GM18907 (cell line): ENCODE measurements around the gene KBTBD2.
"Not testable (repeated sequence)": the region's sequence is repeated elsewhere in the genome, so short reads cannot be mapped to it uniquely, and the experiment has no call there.

Source experiments
- ATAC-seq: cut with Tn5 transposase; IDR thresholded peaks from one replicate; pipeline ENCODE4 v1.9.1; 2021; ENCODE audit warnings: mild to moderate bottlenecking, moderate library complexity; ENCODE audit not compliant: unreplicated experiment

KBTBD2 gene

DNA sequence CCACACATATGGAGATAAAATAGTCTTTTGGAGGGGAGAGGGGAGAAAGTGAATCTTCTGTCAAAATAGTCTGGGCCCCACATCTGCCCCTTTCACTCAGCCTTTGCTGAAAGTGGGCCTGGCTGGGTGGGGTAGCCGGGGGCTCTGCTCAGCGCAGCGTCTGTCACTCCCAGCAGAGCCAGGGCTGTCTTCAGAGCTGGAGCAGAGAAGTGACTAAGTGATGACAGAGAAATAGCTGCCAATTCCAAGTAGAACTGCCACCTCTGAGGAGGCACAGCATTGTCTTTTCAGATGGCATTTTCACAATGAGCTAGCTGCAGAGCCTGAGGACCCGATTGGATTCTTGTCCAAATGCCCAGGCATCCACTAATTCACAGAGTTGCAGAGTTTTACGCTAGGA, 34.5 kb downstream of the KBTBD2 start:
- not testable (repeated sequence) for ATAC-seq

GRCh38 chr7:32855837-32856775, 35.5 kb downstream of the KBTBD2 start:
- ATAC-seq = not testable (repeated sequence)

DNA sequence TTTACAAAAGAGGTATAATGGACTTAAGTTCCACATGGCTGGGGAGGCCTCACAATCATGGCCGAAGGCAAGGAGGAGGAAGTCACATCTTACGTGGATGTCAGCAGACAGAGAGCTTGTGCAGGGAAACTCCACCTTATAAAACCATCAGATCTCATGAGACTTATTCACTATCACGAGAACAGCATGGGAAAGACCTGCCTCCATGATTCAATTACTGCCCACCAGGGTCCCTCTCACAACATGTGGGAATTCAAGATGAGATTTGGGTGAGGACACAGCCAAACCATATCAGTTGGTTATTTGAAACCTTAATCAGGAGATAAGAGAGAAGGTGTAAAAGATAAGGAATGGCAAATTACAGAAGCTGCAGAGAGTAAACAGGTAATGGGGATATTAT, 40.9 kb downstream of the KBTBD2 start:
- not testable (repeated sequence) for ATAC-seq

GRCh38 chr7:32848655-32849054, 42.9 kb downstream of the KBTBD2 start:
- ATAC-seq = not testable (repeated sequence)

- ATAC-seq = peak; percentile 100
Measured at GRCh38 chr7:32846630-32847225, 44.8 kb downstream of the KBTBD2 start.

DNA sequence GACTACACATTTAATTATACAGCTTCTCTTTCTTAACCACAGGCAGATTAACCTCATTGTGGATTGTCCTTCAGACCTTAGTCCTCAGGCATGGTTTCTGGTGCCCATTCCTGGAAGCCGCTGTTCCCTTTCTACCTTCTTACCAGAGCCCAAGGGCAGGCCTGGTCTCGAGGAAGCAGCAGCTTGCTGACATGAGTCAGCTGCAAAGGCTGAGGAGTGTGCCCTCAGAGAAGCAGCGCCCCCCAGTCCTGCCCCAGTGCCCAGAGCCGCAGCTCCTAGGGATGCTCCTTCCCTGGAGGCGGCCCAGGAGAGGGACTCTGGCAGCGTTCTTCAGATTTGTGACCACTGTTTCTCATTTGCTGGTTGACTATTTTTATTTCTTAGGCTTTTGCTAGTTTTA, 46.8 kb downstream of the KBTBD2 start:
- not testable (repeated sequence) for ATAC-seq

DNA sequence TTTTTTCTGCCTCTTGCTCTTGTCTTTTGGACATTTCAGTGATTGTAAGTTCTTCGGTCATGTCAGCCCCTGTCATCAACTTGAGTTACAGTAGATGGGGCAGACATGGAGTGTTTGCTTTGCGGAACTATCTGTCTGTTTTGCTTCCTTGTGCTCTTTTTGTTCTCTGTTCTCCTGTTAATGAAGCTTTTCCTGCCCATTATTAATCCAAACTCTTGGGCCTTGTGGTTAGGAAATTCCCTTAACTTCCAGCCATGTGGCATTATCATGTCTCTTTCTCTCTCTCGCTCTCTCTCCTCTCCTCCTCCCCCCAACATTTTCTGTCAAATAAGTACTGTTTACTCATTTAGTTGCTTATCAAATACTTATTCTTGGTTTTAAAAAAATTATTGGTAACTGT, 47.8 kb downstream of the KBTBD2 start:
- ATAC-seq = not testable (repeated sequence)

- ATAC-seq = not testable (repeated sequence)
Measured at GRCh38 chr7:32839846-32840245, 51.7 kb downstream of the KBTBD2 start.

GRCh38 chr7:32828996-32829752, 62.4 kb downstream of the KBTBD2 start:
- peak; percentile 64 for ATAC-seq
